Mucosa of stomach (tissue), 1 donor: ENCODE results near the gene NUP43.
"Not testable (repeated sequence)": the region's sequence is repeated elsewhere in the genome, so short reads cannot be mapped to it uniquely, and the experiment has no call there.

Experiments used
- H3K27me3 ChIP-seq: one replicate; pipeline ENCODE4 v1.7.0; 2013; ENCODE audit warnings: mild to moderate bottlenecking, low read length; ENCODE audit not compliant: control insufficient read depth, insufficient read depth
- H3K36me3 ChIP-seq: one replicate; pipeline ENCODE4 v1.7.0; 2013; ENCODE audit warnings: low read length; ENCODE audit not compliant: control insufficient read depth, insufficient read depth
- H3K4me1 ChIP-seq: one replicate; pipeline ENCODE4 v1.7.0; 2013; ENCODE audit warnings: mild to moderate bottlenecking, low read length; ENCODE audit not compliant: control insufficient read depth, insufficient read depth
- H3K4me3 ChIP-seq: one replicate; pipeline ENCODE4 v1.7.0; 2013; ENCODE audit warnings: low read length
- H3K9ac ChIP-seq: one replicate; pipeline ENCODE4 v1.7.0; 2013; ENCODE audit warnings: mild to moderate bottlenecking, low read length, moderate library complexity
- H3K9me3 ChIP-seq: one replicate; pipeline ENCODE4 v1.7.0; 2013; ENCODE audit warnings: mild to moderate bottlenecking, low read length, moderate library complexity; ENCODE audit not compliant: control insufficient read depth
- donor health status: Pancreatic carcinoma.

Gene NUP43

GRCh38 chr6:149714442-149714841 is 31.9 kb downstream of the NUP43 start:
- Histone ChIP-seq H3K4me3 (no peak overlapping the region), H3K9ac (no peak overlapping the region), H3K4me1 (peaks cover under 1% of the 10 kb centered on the region), H3K36me3 (no peaks in the 10 kb centered on the region), H3K9me3 (no peaks in the 10 kb centered on the region), H3K27me3 (no peaks in the 10 kb centered on the region)

DNA sequence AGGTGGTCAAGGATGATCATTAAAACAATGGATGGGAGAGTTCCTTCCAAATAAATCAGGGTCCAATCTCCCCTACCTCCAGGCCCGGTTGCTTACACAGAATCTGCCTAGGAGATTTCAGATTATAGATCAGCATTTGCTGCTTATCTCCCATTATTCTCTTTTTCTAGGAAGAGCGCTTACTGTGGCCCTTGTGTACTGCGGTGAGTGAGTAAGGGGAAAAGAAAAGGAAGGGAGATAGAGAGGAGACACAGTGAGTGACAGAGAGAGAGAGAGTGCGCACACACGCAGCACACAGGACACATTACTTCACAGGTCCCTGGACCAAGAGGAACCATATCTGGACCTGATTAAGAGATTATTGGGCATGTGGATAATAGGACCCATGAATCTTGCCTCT is 34.6 kb downstream of the NUP43 start:
- Histone ChIP-seq H3K4me1 (peaks cover 8% of the 10 kb centered on the region), H3K27me3 (no peaks in the 10 kb centered on the region), H3K36me3 (no peaks in the 10 kb centered on the region), H3K9me3 (no peaks in the 10 kb centered on the region), H3K4me3 (no peak overlapping the region), H3K9ac (no peak overlapping the region)

GRCh38 chr6:149701714-149702113 is 44.6 kb downstream of the NUP43 start:
- H3K36me3 ChIP-seq, result no peaks in the 10 kb centered on the region
- no peak overlapping the region for H3K9ac ChIP-seq
- H3K9me3 ChIP-seq, result no peaks in the 10 kb centered on the region
- H3K4me1 ChIP-seq, result no peaks in the 10 kb centered on the region
- no peak overlapping the region for H3K4me3 ChIP-seq
- no peaks in the 10 kb centered on the region for H3K27me3 ChIP-seq

DNA sequence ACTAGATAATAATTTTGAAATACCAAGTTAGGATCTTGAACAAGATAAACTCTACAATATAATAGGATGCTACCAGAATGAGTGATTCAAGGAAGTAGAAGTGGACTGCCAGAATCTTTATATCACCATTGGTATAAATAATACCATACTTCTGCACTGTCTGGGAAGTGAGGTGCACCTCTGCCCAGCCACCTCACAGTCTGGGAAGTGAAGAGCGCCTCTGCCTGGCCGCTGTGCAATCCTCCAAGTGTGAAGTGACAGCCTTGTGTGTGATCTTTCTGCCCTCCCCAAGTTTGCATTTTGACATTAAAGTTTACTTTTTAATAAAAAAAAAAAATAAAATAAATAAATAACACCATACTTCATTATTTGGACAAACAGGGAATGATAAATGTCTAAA is 47.2 kb downstream of the NUP43 start:
- Histone ChIP-seq H3K4me3 (no peak overlapping the region), H3K9me3 (no peaks in the 10 kb centered on the region), H3K27me3 (no peaks in the 10 kb centered on the region), H3K36me3 (no peaks in the 10 kb centered on the region), H3K4me1 (no peaks in the 10 kb centered on the region), H3K9ac (no peak overlapping the region)

DNA sequence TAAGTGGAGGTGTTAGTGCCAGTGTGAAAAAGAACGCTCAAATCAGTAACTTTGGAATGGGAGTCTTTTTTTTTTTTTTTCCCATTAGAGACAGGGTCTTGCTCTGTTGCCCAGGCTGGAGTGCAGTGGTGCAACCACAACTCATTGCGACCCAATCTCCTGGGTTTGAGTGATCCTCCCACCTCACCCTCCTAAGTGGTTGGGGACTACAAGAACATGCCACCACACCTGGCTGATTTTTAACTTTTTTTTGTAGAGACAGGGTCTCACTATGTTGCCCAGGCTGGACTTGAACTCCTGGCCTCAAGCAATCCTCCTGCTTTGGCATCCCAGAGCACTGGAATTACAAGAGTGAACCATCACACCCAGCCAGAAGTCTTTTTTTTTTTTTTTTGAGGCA is 48.2 kb downstream of the NUP43 start:
- Histone ChIP-seq H3K27me3 (no peaks in the 10 kb centered on the region), H3K9ac (no peak overlapping the region), H3K4me1 (no peaks in the 10 kb centered on the region), H3K9me3 (no peaks in the 10 kb centered on the region), H3K36me3 (no peaks in the 10 kb centered on the region), H3K4me3 (no peak overlapping the region)

- Histone ChIP-seq H3K4me1 (no peaks in the 10 kb centered on the region), H3K9me3 (no peaks in the 10 kb centered on the region), H3K36me3 (no peaks in the 10 kb centered on the region), H3K27me3 (no peaks in the 10 kb centered on the region), H3K9ac (no peak overlapping the region), H3K4me3 (no peak overlapping the region)
Observed at GRCh38 chr6:149696901-149697300, 49.4 kb downstream of the NUP43 start.

DNA sequence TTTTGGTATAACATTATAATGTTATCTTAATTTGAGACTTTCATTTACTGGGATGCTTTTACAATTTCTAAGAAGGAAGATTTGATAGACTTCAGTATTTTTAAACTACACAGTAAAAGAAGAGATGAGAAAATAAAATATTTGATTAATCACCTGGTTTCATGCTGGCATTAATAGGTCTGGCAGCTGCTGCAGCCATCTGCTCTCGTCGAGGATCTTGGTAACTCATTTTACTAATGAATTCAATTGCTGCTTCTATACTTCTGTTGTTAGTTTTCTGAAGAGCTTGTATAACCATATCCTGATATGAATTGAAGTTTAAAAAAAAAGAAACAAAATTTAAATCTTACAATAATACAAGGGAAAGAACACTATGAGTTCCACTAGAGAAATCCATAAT is 51.4 kb downstream of the NUP43 start:
- H3K4me3 ChIP-seq, result no peak overlapping the region
- no peaks in the 10 kb centered on the region for H3K36me3 ChIP-seq
- H3K9ac ChIP-seq, result no peak overlapping the region
- H3K27me3 ChIP-seq, result no peaks in the 10 kb centered on the region
- H3K4me1 ChIP-seq, result no peaks in the 10 kb centered on the region
- no peaks in the 10 kb centered on the region for H3K9me3 ChIP-seq

- Histone ChIP-seq H3K36me3 (no peaks in the 10 kb centered on the region), H3K4me3 (no peak overlapping the region), H3K9ac (no peak overlapping the region), H3K4me1 (no peaks in the 10 kb centered on the region), H3K27me3 (no peaks in the 10 kb centered on the region), H3K9me3 (no peaks in the 10 kb centered on the region)
Observed at GRCh38 chr6:149691201-149691600, 55.1 kb downstream of the NUP43 start.

DNA sequence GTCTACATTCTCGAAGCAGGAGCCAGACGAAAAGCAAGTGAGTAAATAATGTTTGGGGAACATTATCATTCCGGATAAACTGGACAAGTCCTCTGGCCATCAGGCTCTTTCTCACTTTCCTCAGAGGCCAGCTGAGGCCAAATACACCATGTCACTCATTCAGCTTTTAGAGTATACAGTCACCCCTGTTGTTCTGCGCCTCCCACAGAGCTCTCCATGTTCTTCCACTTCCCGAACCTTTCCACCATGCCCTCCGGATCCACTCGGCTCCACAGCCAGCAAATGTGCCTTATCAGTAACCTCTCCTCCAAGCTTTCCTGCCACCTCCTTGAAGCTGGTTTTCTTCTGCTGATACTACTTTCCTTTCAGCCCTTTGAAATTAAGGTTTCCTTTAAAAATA is 60.1 kb downstream of the NUP43 start:
- Histone ChIP-seq H3K4me1 (no peaks in the 10 kb centered on the region), H3K9me3 (no peaks in the 10 kb centered on the region), H3K36me3 (peaks cover 9% of the 10 kb centered on the region), H3K27me3 (no peaks in the 10 kb centered on the region), H3K9ac (no peak overlapping the region), H3K4me3 (no peak overlapping the region)

DNA sequence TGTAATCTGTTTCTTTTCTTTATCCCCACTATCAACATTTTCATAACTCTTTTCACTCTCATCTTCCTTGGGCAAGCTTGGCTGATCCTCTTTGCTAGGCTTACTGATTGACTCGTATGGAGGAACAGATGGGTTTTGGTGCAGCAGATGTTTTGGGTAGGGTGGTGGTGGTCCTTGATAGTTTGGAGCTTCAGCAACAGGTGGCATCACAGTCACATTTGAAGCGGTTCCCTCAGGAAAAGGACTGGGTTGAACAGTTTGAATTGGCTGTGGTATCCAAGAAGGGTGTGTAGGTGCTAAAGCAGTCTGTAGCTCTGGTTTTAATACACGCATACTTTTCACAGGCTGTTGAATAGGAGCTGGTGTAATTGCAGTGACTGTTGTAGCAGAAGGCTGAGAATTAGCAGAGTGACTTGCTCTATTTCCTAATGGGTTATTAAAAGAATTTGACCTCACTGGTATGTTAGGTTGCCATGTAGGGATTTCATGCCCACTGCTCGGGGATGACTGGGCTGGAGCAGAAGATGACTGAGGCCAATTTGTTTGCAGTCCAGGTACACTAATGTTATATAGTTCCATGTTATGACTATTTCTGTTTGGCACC is 63.0 kb downstream of the NUP43 start:
- H3K4me3 ChIP-seq, result no peak overlapping the region
- H3K9me3 ChIP-seq, result no peaks in the 10 kb centered on the region
- no peaks in the 10 kb centered on the region for H3K4me1 ChIP-seq
- H3K36me3 ChIP-seq, result peaks cover 9% of the 10 kb centered on the region
- no peaks in the 10 kb centered on the region for H3K27me3 ChIP-seq
- no peak overlapping the region for H3K9ac ChIP-seq

- not testable (repeated sequence) for H3K4me1 ChIP-seq, H3K27me3 ChIP-seq, H3K9me3 ChIP-seq, H3K4me3 ChIP-seq, H3K9ac ChIP-seq, H3K36me3 ChIP-seq
Observed at GRCh38 chr6:149681845-149682244, 64.5 kb downstream of the NUP43 start.

GRCh38 chr6:149681209-149681608 is 65.1 kb downstream of the NUP43 start:
- no peaks in the 10 kb centered on the region for H3K27me3 ChIP-seq
- H3K9ac ChIP-seq, result no peak overlapping the region
- H3K9me3 ChIP-seq, result no peaks in the 10 kb centered on the region
- peaks cover 9% of the 10 kb centered on the region for H3K36me3 ChIP-seq
- H3K4me3 ChIP-seq, result no peak overlapping the region
- no peaks in the 10 kb centered on the region for H3K4me1 ChIP-seq

- Histone ChIP-seq H3K4me1 (no peaks in the 10 kb centered on the region), H3K9ac (no peak overlapping the region), H3K27me3 (no peaks in the 10 kb centered on the region), H3K9me3 (no peaks in the 10 kb centered on the region), H3K4me3 (no peak overlapping the region), H3K36me3 (peaks cover 9% of the 10 kb centered on the region)
Observed at GRCh38 chr6:149680503-149680902, 65.8 kb downstream of the NUP43 start.
